OCI-LY1 (cell line): Measurements from ENCODE around the gene C8B.

ENCODE experiments used
- H2AFZ ChIP-seq: fragments of 200-600 bp; sonication (generic), shearing (Covaris generic); 2 replicates; pipeline ENCODE4 v1.6.0; 2014; ENCODE audit warnings: antibody characterized with exemption, mild to moderate bottlenecking, low read length
- H3F3A ChIP-seq: fragments of 200-600 bp; sonication (generic), shearing (Covaris generic); 2 replicates; pipeline ENCODE4 v1.6.0; 2014; ENCODE audit warnings: mild to moderate bottlenecking, antibody characterized with exemption, low read length, moderate library complexity; ENCODE audit not compliant: insufficient read depth
- H3K27ac ChIP-seq: fragments of 200-600 bp; sonication (generic); 2 replicates; pipeline ENCODE4 v1.5.1; 2014; ENCODE audit warnings: low read length, mixed run types, mild to moderate bottlenecking, low read depth; ENCODE audit not compliant: poor library complexity, severe bottlenecking
- H3K27me3 ChIP-seq: fragments of 200-600 bp; sonication (generic); 2 replicates; pipeline ENCODE4 v1.6.0; 2014; ENCODE audit warnings: antibody characterized with exemption, mild to moderate bottlenecking, low read length, moderate library complexity; ENCODE audit not compliant: insufficient read depth
- H3K36me3 ChIP-seq: fragments of 200-600 bp; sonication (generic); 2 replicates; pipeline ENCODE4 v1.6.1; 2014; ENCODE audit warnings: mild to moderate bottlenecking, antibody characterized with exemption, low read length, moderate library complexity, mixed read lengths; ENCODE audit not compliant: insufficient read depth
- H3K4me1 ChIP-seq: fragments of 200-600 bp; sonication (generic); 2 replicates; pipeline ENCODE4 v1.5.1; 2014; ENCODE audit warnings: mild to moderate bottlenecking, low read length, moderate library complexity; ENCODE audit not compliant: insufficient read depth, severe bottlenecking
- H3K4me2 ChIP-seq: fragments of 200-600 bp; sonication (generic), shearing (Covaris generic); 2 replicates; pipeline ENCODE4 v1.6.1; 2014; ENCODE audit warnings: low read length
- H3K4me3 ChIP-seq: fragments of 200-600 bp; sonication (generic); 2 replicates; pipeline ENCODE4 v1.5.1; 2014; ENCODE audit warnings: low read length, low read depth, mild to moderate bottlenecking, mixed read lengths; ENCODE audit not compliant: poor library complexity, severe bottlenecking
- H3K79me2 ChIP-seq: fragments of 200-600 bp; shearing (Covaris generic); 2 replicates; pipeline ENCODE4 v1.6.1; 2016; ENCODE audit warnings: mixed run types, low read length, mixed read lengths; ENCODE audit not compliant: insufficient read depth
- H3K9ac ChIP-seq: fragments of 200-600 bp; sonication (generic), shearing (Covaris generic); 2 replicates; pipeline ENCODE4 v1.6.1; 2014; ENCODE audit warnings: mild to moderate bottlenecking, low read length, mixed read lengths
- H3K9me2 ChIP-seq: fragments of 200-600 bp; sonication (generic), shearing (Covaris generic); 2 replicates; pipeline ENCODE4 v1.6.1; 2014; ENCODE audit warnings: low read depth, mild to moderate bottlenecking, low read length, mixed read lengths
- H3K9me3 ChIP-seq: fragments of 200-600 bp; shearing (Covaris generic); 2 replicates; pipeline ENCODE4 v1.6.1; 2014; ENCODE audit warnings: low read length, mixed read lengths
- H4K20me1 ChIP-seq: fragments of 200-600 bp; sonication (generic), shearing (Covaris generic); 2 replicates; pipeline ENCODE4 v1.6.0; 2016; ENCODE audit warnings: mild to moderate bottlenecking, low read length; ENCODE audit not compliant: insufficient read depth
- EZH2 ChIP-seq: fragments of 200-600 bp; sonication (generic), shearing (Covaris generic); IDR thresholded peaks from 2 replicates; pipeline ENCODE4 v1.8.0; 2017; ENCODE audit warnings: borderline replicate concordance, mixed run types, mild to moderate bottlenecking, antibody characterized with exemption, low read length, moderate library complexity, mixed read lengths
- TF ChIP-seq, protein P1 (sequence below): fragments of 200-600 bp; sonication (generic), shearing (Covaris generic); IDR thresholded peaks from 2 replicates; pipeline ENCODE4 v1.5.1; 2017; ENCODE audit warnings: mild to moderate bottlenecking, antibody characterized with exemption, low read length, moderate library complexity, mixed read lengths

Gene C8B

GRCh38 chr1:56973923-56974742 lies 8.3 kb upstream of the C8B start:
- Histone ChIP-seq H3F3A (no peaks in the 10 kb centered on the region), H3K27me3 (no peaks in the 10 kb centered on the region), H3K4me2 (no peak overlapping the region), H3K27ac (no peak overlapping the region), H3K9me3 (no peaks in the 10 kb centered on the region), H4K20me1 (no peaks in the 10 kb centered on the region), H3K79me2 (no peaks in the 10 kb centered on the region), H3K4me1 (no peaks in the 10 kb centered on the region), H3K9me2 (no peaks in the 10 kb centered on the region), H3K36me3 (no peaks in the 10 kb centered on the region), H2AFZ (no peak overlapping the region), H3K4me3 (no peak overlapping the region), H3K9ac (no peak overlapping the region)
- no peak for TF ChIP-seq EZH2
- TF ChIP-seq, protein P1, sequence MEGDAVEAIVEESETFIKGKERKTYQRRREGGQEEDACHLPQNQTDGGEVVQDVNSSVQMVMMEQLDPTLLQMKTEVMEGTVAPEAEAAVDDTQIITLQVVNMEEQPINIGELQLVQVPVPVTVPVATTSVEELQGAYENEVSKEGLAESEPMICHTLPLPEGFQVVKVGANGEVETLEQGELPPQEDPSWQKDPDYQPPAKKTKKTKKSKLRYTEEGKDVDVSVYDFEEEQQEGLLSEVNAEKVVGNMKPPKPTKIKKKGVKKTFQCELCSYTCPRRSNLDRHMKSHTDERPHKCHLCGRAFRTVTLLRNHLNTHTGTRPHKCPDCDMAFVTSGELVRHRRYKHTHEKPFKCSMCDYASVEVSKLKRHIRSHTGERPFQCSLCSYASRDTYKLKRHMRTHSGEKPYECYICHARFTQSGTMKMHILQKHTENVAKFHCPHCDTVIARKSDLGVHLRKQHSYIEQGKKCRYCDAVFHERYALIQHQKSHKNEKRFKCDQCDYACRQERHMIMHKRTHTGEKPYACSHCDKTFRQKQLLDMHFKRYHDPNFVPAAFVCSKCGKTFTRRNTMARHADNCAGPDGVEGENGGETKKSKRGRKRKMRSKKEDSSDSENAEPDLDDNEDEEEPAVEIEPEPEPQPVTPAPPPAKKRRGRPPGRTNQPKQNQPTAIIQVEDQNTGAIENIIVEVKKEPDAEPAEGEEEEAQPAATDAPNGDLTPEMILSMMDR = no peak

GRCh38 chr1:56972976-56973375 lies 7.2 kb upstream of the C8B start:
- Histone ChIP-seq H3K9ac (no peak overlapping the region), H2AFZ (no peak overlapping the region), H3K9me3 (no peaks in the 10 kb centered on the region), H3K79me2 (no peaks in the 10 kb centered on the region), H3K27me3 (no peaks in the 10 kb centered on the region), H3K4me2 (no peak overlapping the region), H3K27ac (no peak overlapping the region), H3F3A (no peaks in the 10 kb centered on the region), H3K4me3 (no peak overlapping the region), H3K36me3 (no peaks in the 10 kb centered on the region), H3K4me1 (no peaks in the 10 kb centered on the region), H4K20me1 (no peaks in the 10 kb centered on the region), H3K9me2 (no peaks in the 10 kb centered on the region)
- no peak for TF ChIP-seq EZH2
- TF ChIP-seq, protein P1 = no peak

DNA sequence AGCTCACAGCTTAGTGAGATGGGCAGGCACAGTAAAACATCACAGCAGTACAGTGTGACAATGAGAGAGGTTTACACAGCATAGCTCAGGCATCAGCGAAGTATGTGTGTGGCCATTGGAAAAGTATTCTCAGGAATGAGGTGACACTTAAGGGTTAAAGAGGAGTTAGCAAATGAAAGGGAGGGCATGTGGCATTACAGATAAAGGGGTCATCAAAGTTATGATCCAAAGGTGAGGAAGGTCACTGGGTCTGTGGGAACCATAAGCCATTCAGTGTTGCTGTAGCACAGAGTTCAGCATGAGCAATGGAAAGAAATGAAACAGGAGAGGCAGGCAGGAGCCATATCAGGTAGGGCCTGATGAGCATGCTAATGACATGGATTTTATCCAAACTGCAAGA lies 4.5 kb upstream of the C8B start:
- Histone ChIP-seq H3K4me2 (no peak overlapping the region), H3K4me1 (no peaks in the 10 kb centered on the region), H3K9me3 (no peaks in the 10 kb centered on the region), H3K4me3 (no peak overlapping the region), H2AFZ (no peak overlapping the region), H3K9me2 (no peaks in the 10 kb centered on the region), H3K79me2 (no peaks in the 10 kb centered on the region), H3K27me3 (no peaks in the 10 kb centered on the region), H3F3A (no peaks in the 10 kb centered on the region), H3K36me3 (no peaks in the 10 kb centered on the region), H4K20me1 (no peaks in the 10 kb centered on the region), H3K27ac (no peak overlapping the region), H3K9ac (no peak overlapping the region)
- TF ChIP-seq EZH2 = no peak
- TF ChIP-seq, protein P1 = no peak
